HK-2 (cell line): ENCODE measurements around the gene RND1.

ENCODE experiments used
- DNase-seq: peaks from one replicate; pipeline ENCODE4 v3.0.0-alpha.2; 2018; ENCODE audit not compliant: unreplicated experiment

The RND1 gene

GRCh38 chr12:48810903-48811431 is 54.7 kb downstream of the RND1 start:
- DNase-seq, result no peak

- no peak for DNase-seq
Measured at GRCh38 chr12:48807981-48808380, 57.7 kb downstream of the RND1 start.
